ENCODE measurements around the gene AKR1E2. TPM values are rescaled to one million over a fixed set of nuclear protein-coding genes. Genes with fewer than 3 reads are reported as not detected.

AKR1E2 gene
- total RNA-seq, 1 donor from 2014 or later = 85.6 TPM

- no peak for DNase-seq
Measured at GRCh38 chr10:4846775-4847174, 20.8 kb downstream of the AKR1E2 start.

- DNase-seq = peak; percentile 53
Measured at GRCh38 chr10:4847561-4848355, 21.8 kb downstream of the AKR1E2 start.

- no peak for DNase-seq
Measured at GRCh38 chr10:4848356-4849041, 22.5 kb downstream of the AKR1E2 start.

GRCh38 chr10:4849042-4849402 lies 23.0 kb downstream of the AKR1E2 start:
- DNase-seq = no peak

DNA sequence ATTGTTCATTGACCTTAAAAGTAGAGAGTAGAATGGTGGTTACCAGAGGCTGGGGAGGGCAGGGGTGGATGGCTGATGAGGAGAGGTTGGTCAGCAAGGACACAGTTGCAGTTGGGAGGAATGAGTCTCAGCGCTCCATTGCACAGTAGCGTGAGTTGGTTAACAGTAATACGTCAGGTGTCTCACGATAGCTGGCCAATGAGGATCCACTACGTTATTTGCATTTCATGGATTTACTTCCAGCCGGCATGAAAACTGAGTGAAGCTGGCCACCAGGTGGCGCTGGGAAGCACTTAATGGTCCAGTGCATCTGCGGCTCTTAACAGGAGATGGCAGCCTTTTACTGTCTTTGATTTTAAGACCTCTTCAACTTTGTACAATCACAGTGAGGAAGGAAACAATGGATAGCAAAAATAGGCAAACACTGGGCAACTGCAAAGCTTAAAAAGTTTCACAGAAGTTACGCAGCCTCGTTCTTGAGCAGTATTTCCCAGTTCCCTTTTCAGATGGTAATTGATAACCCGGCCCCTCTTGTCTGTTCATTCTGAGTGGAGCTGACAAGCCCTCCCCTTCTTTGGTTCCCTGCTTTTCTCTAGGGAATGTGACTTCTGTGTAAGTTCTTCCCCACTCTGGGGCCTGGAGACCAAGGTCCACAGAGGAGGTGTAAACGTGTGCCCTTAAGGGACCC lies 23.7 kb downstream of the AKR1E2 start:
- DNase-seq = peak; percentile 98

- peak; percentile 23 for DNase-seq
Measured at GRCh38 chr10:4850397-4850796, 24.4 kb downstream of the AKR1E2 start.

GRCh38 chr10:4851176-4851575 lies 25.2 kb downstream of the AKR1E2 start:
- DNase-seq = no peak

DNA sequence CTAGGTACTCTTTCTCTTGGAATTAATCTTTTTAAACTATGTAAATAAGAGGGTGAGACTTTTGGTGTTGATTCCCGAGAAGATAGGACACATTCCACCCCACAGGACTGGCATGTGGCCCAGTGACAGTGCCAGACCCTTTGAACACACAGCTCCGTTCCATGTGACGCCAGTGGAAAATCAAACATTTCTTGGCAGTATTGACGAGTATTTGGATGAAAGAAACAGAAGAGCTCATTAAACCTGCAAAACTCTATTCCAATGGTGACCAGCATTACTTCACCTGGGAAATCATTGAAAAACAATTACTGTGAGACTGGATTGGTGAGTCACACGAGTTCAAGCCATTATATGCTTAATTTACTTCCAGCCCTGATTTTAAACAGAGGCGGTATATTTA lies 25.8 kb downstream of the AKR1E2 start:
- DNase-seq = no peak

DNA sequence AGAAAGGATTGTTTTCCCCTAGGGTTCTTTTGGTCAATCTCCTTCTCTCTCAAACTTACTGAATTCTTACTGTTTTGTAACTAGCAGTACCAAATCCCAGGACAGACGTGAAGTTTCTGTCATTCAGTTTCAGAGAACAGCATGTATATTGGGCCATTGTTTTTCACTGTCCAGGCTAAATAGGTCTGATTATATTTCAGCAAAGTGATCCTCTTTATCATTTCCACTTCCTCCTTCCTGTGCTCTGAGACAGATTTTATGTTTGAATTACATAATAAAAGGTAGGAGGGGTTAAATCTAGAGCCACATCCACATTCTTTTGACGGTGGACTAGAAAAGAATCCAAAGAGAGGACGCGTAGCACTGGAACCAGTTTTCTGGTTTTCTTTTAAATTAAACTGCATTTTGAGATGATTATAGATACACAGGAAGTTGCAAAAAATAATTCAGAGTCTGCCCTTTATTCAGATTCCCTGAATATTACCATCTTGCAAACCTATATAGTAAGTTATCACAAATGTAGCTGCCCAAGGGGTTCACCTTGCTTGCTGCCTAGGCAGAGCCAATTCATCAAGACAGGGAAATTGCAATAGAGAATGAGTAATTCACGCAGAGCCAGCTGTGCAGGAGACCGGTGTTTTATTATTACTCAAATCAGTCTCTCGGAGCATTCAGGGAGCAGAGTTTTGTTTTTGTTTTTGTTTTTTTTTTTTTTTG lies 40.1 kb downstream of the AKR1E2 start:
- DNase-seq = no peak

- DNase-seq = no peak
Measured at GRCh38 chr10:4867109-4867519, 41.1 kb downstream of the AKR1E2 start.

- DNase-seq = peak; percentile 67
Measured at GRCh38 chr10:4867520-4868356, 41.7 kb downstream of the AKR1E2 start.

- no peak for DNase-seq
Measured at GRCh38 chr10:4868357-4868657, 42.3 kb downstream of the AKR1E2 start.

DNA sequence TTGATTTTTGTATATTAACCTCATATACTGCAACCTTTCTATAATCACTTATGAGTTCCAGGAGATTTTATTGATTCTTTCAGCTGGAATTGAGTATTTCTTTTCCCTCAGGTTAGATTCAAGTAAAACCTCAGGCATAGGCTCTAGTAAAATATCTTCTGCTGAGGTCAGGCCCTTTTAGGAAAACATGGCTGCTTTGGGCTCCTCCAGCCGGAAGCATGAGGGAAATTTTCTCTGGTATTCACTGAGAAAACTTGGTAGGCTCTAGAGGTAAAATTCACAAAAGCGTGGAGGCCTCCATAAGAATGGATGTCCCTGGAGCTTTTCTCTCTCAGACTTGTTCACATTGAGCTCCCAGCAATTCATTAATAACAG lies 56.7 kb downstream of the AKR1E2 start:
- no peak for DNase-seq

DNA sequence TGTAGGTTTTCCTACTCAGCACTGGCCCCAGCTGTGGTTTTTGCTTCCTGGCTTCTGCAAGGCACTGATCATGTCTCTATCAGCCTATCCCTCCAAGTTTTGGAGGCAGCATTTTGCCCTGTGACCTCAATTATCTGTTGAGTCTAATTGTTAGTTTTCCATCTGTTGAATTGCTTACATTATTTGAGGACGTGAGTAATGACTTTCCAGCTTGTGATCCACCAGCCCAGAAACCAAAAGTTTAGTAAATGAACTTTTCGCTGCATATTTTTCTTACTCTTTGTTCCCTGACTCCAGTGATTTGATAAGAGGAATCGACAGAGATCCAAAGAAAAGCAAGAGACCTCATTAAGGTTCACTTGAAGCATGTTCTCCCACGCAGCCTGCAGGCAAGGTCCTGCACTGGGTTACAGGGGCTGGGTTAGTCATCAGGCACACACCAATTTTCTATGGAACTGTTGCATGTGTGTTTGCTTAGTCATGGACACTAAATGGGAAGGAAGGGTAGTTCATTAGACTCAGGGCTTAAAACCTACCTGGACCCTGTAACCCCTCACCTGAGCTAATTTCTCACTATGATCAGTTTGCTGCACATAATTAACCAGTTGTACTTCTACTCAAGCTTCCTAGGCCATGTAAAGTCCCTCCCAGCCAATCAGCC lies 57.2 kb downstream of the AKR1E2 start:
- DNase-seq = no peak

- no peak for DNase-seq
Measured at GRCh38 chr10:4885162-4885561, 59.2 kb downstream of the AKR1E2 start.

DNA sequence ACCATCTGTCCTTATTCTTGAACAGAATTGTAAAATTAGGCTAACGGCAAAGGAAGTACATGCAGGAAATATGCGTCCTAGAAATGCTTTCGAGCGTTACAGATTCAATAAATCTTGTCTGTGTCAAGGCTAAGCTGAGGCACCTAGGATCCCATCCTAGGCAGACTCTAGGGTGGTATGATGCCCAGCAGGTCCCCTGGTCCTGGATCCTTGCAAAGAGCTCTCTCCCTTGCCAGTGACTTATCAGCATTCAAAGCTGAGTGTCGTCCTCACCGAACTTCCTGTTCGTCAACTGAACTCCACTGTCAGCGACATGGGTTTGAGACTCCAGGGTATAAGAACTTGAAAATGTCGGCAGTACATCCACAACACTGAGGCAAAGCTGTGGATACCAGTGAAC lies 61.5 kb downstream of the AKR1E2 start:
- DNase-seq = no peak

GRCh38 chr10:4888236-4888635 lies 62.2 kb downstream of the AKR1E2 start:
- no peak for DNase-seq

- no peak for DNase-seq
Measured at GRCh38 chr10:4889959-4890358, 64.0 kb downstream of the AKR1E2 start.

- no peak for DNase-seq
Measured at GRCh38 chr10:4892681-4893080, 66.7 kb downstream of the AKR1E2 start.

DNA sequence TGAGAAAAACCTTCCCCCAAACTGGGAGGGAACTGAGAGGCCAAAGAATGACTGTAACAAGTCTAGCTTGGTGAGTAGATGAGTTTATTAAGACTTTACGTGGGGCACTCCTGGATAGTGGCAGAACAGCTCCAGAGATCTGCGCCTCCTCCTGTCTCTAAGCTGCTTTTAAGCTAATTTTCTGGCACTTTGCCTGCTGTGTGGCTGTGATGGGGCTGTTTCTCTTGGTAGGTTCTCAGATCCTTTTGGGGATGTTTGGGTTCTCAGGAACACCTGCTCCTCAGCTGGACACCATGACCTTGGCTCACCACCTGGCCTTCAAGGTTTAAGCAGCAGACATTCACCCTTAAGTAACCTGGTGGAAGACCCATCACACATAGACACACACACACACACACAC lies 68.3 kb downstream of the AKR1E2 start:
- DNase-seq = no peak

All from dermis blood vessel endothelial cell (primary cell).